VCaP (cell line): ENCODE measurements around the gene SLC34A1.
A peak's percentile ranks its signal among the peaks of the same experiment; 100 is the strongest.

Experiments
- H3K27ac ChIP-seq: fragments of 450-650 bp; 2 replicates; pipeline ENCODE4 v1.5.1; 2017
- CTCF ChIP-seq: fragments of 450-650 bp; conservative IDR thresholded peaks from 2 replicates; pipeline ENCODE4 v1.5.1; 2017; ENCODE audit warnings: mild to moderate bottlenecking, moderate library complexity

SLC34A1 gene

DNA sequence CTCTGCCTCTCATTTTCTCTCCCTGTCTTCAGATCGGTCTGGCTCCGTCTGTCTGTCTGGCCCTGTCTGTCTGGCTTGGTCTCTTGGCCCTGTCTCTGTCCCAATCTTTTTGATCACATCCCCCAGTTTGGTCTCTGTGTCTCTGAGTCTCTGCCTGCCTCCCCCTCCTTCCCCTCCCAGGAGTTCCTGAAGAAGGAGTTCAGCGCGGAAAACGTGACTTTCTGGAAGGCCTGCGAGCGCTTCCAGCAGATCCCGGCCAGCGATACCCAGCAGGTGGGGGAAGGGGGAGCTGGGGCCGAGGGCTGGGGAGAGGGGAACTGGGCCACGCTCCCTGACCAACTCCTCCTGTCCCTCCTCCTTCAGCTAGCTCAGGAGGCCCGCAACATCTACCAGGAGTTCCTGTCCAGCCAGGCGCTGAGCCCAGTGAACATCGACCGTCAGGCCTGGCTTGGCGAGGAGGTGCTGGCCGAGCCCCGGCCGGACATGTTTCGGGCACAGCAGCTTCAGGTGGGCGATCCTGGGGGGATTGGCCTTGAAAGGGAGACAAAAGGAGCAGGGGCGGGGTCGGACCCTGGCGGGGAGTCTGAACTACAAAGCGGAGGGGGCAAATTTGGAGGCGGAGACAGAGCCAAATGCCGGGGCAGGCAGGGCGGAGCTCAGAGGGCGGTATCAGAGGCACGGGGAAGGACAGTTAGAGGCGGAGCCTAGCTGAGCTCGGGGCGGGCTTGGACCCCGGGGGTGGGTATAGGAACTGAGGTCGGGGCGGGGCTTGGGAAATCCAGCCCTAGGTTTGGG lies 17.5 kb upstream of the SLC34A1 start:
- peak overlapping the region; percentile 98 for H3K27ac ChIP-seq
- TF ChIP-seq CTCF, result no peak

GRCh38 chr5:177367323-177367848 lies 16.8 kb upstream of the SLC34A1 start:
- H3K27ac ChIP-seq, result peak overlapping the region; percentile 98
- TF ChIP-seq CTCF, result no peak

- H3K27ac ChIP-seq, result peak overlapping the region; percentile 98
These were observed 16.0 kb upstream of the SLC34A1 start for GRCh38 chr5:177367981-177368868.

GRCh38 chr5:177368869-177369644 lies 15.2 kb upstream of the SLC34A1 start:
- H3K27ac ChIP-seq, result no peak overlapping the region; the same call in 1 of the 2 replicates
- TF ChIP-seq CTCF, result peak; percentile 61

More at GRCh38 chr5:177367981-177368868, 16.0 kb upstream of the SLC34A1 start:
- TF ChIP-seq CTCF, result no peak

DNA sequence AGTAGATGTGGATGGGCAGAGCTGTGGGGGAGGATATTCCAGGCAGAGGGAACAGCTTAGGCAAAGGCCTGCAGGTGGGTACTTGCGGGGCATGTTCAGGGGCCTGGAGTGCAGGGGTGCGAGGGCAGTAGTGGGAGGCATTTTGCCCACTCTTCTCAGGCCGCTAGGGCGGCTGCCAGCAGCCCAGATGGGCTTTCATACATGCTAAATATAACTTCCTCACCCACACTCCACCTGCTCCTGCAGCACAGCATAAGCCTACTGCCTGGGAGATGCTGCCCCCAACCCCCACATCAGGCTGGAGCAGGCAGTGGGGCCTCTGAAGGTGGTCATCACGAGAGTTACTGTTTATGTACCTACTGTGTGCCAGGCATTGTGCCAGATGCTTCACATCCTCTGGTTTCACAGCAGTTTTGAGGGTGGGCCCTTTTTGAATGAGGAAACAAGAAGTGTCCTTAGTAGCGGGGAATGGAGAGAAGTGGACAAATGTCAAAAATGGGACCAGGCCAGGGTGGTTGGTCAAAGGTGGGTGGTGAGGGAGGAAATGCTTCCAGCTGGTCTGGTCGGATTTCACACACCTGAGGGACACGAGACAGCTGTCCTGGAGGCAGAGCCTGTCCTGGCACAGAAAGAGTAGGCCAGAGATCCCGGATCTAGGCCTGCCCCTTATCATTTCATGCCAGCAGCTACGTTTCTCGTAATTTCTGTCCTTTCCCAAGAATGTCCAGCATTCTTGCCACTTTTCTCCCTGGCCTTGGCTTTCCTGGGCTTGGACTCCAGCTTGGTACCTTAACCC lies 14.4 kb upstream of the SLC34A1 start:
- no peak for TF ChIP-seq CTCF
- peak overlapping the region; percentile 86 for H3K27ac ChIP-seq

- H3K27ac ChIP-seq, result peak overlapping the region; percentile 86
- peak; percentile 84 for TF ChIP-seq CTCF
These were observed 13.6 kb upstream of the SLC34A1 start for GRCh38 chr5:177370488-177371119.
